Osteocyte (in vitro differentiated cells): ENCODE results near the gene UGT1A3. TPM values are rescaled to one million over a fixed set of nuclear protein-coding genes. Genes with fewer than 3 reads are reported as not detected.
"Not testable (repeated sequence)": the region's sequence is repeated elsewhere in the genome, so short reads cannot be mapped to it uniquely, and the experiment has no call there.

ENCODE experiments used
- DNase-seq: peaks from one replicate; pipeline ENCODE4 v3.0.0; 2021; ENCODE audit warnings: mixed read lengths; ENCODE audit not compliant: unreplicated experiment; ENCODE audit errors: extremely low spot score
- H3K27ac Mint-ChIP-seq: one replicate; pipeline ENCODE4 v1.8.0; 2021; ENCODE audit warnings: mild to moderate bottlenecking, mixed read lengths; ENCODE audit not compliant: unreplicated experiment
- H3K27me3 Mint-ChIP-seq: one replicate; pipeline ENCODE4 v1.8.0; 2021; ENCODE audit warnings: mixed read lengths; ENCODE audit not compliant: unreplicated experiment
- H3K36me3 Mint-ChIP-seq: one replicate; pipeline ENCODE4 v1.8.0; 2021; ENCODE audit warnings: mixed read lengths; ENCODE audit not compliant: unreplicated experiment
- H3K4me1 Mint-ChIP-seq: one replicate; pipeline ENCODE4 v1.8.0; 2021; ENCODE audit warnings: mixed read lengths; ENCODE audit not compliant: unreplicated experiment
- H3K4me3 Mint-ChIP-seq: one replicate; pipeline ENCODE4 v1.8.0; 2021; ENCODE audit warnings: mild to moderate bottlenecking, moderate library complexity, mixed read lengths; ENCODE audit not compliant: unreplicated experiment
- H3K9me3 Mint-ChIP-seq: one replicate; pipeline ENCODE4 v1.8.0; 2021; ENCODE audit warnings: mixed read lengths; ENCODE audit not compliant: unreplicated experiment
- CTCF ChIP-seq: fragments of 200-600 bp; sonication (generic); IDR thresholded peaks from 2 replicates; pipeline ENCODE4 v1.5.0; 2021; ENCODE audit warnings: antibody characterized with exemption, mild to moderate bottlenecking, moderate library complexity
- total RNA-seq: library from RNA; stranded (reverse); gene quantifications from 2 replicates; pipeline ENCODE4 v1.2.1, GENCODE V29; 2021

UGT1A3 gene
- total RNA-seq, 1 donor from 2014 or later: not detected

- no peaks in the 10 kb centered on the region for H3K36me3 Mint-ChIP-seq
- peaks cover 61% of the 10 kb centered on the region for H3K27me3 Mint-ChIP-seq
- H3K9me3 Mint-ChIP-seq: peaks cover 5% of the 10 kb centered on the region
- DNase-seq: no peak
- no peaks in the 10 kb centered on the region for H3K4me1 Mint-ChIP-seq
- no peak for TF ChIP-seq CTCF
- no peak overlapping the region for H3K27ac Mint-ChIP-seq
- H3K4me3 Mint-ChIP-seq: no peak overlapping the region
Observed at GRCh38 chr2:233745073-233745755, 16.4 kb downstream of the UGT1A3 start.

- H3K4me3 Mint-ChIP-seq, H3K27ac Mint-ChIP-seq, DNase-seq, H3K36me3 Mint-ChIP-seq, H3K9me3 Mint-ChIP-seq, H3K4me1 Mint-ChIP-seq: not testable (repeated sequence)
- peaks cover 57% of the 10 kb centered on the region for H3K27me3 Mint-ChIP-seq
Observed at GRCh38 chr2:233745838-233746237, 17.0 kb downstream of the UGT1A3 start.

- Mint-ChIP-seq H3K27me3 (peaks cover 56% of the 10 kb centered on the region), H3K36me3 (no peaks in the 10 kb centered on the region), H3K9me3 (peaks cover 6% of the 10 kb centered on the region), H3K27ac (no peak overlapping the region), H3K4me1 (peaks cover 1% of the 10 kb centered on the region), H3K4me3 (no peak overlapping the region)
- no peak for TF ChIP-seq CTCF
- no peak for DNase-seq
Observed at GRCh38 chr2:233746475-233747282, 17.8 kb downstream of the UGT1A3 start.

- Mint-ChIP-seq H3K4me1 (peaks cover 2% of the 10 kb centered on the region), H3K4me3 (no peak overlapping the region), H3K9me3 (peaks cover 6% of the 10 kb centered on the region), H3K27me3 (peaks cover 57% of the 10 kb centered on the region), H3K27ac (no peak overlapping the region), H3K36me3 (no peaks in the 10 kb centered on the region)
- DNase-seq: no peak
- TF ChIP-seq CTCF: no peak
Observed at GRCh38 chr2:233747283-233747544, 18.4 kb downstream of the UGT1A3 start.

GRCh38 chr2:233750689-233751088 lies 21.8 kb downstream of the UGT1A3 start:
- H3K4me1 Mint-ChIP-seq, H3K9me3 Mint-ChIP-seq, DNase-seq, H3K36me3 Mint-ChIP-seq, H3K4me3 Mint-ChIP-seq, H3K27ac Mint-ChIP-seq: not testable (repeated sequence)
- H3K27me3 Mint-ChIP-seq: peaks cover 61% of the 10 kb centered on the region

GRCh38 chr2:233751212-233752009 lies 22.6 kb downstream of the UGT1A3 start:
- DNase-seq, H3K4me3 Mint-ChIP-seq, H3K4me1 Mint-ChIP-seq, H3K9me3 Mint-ChIP-seq, H3K27ac Mint-ChIP-seq, H3K36me3 Mint-ChIP-seq: not testable (repeated sequence)
- H3K27me3 Mint-ChIP-seq: peaks cover 58% of the 10 kb centered on the region
